Spleen (tissue), 7 donors: Measurements from ENCODE around the gene HRG.
"Not testable (repeated sequence)": the region's sequence is repeated elsewhere in the genome, so short reads cannot be mapped to it uniquely, and the experiment has no call there.

ENCODE experiments used
- CTCF ChIP-seq, 11 experiments: fragments of 200-600 bp in 7 of 11; fragments of 450-650 bp in 4 of 11; sonication (generic) in 4 of 11; IDR thresholded peaks in 8 of 11; conservative IDR thresholded peaks in 3 of 11; 1 replicate in 7 of 11; 2 replicates in 4 of 11; pipeline versions ENCODE4 v1.4.0 to v1.8.0; 2016 to 2021; ENCODE audit warnings: antibody characterized with exemption in 11 of 11, inconsistent platforms in 4 of 11, mild to moderate bottlenecking in 1 of 11
- POLR2A ChIP-seq, 3 donors: fragments of 450-650 bp; IDR thresholded peaks; one replicate each; pipeline ENCODE4 v1.5.1; 2017; ENCODE audit warnings: antibody characterized with exemption in 3 of 3, mild to moderate bottlenecking in 1 of 3
- POLR2AphosphoS5 ChIP-seq, 3 donors: sonication (generic); formaldehyde crosslinking; IDR thresholded peaks; one replicate each; pipeline ENCODE4 v1.5.1; 2017; ENCODE audit warnings: antibody characterized with exemption in 3 of 3
- donor health status: DM: no; HTN: no; CAD: no; lungs with moderate emphysema.
- donor health status: DM: no; HTN: no; CAD: no.
- donor health status: DM: no; HTN: no; CAD: no.

- not testable (repeated sequence) for TF ChIP-seq CTCF (IDR thresholded peaks at IDR 0.05 in 8 of 11, conservative IDR thresholded peaks at IDR 0.05 in 3 of 11); POLR2AphosphoS5 (IDR thresholded peaks at IDR 0.05); POLR2A (IDR thresholded peaks at IDR 0.05)
These were observed 31.6 kb upstream of the HRG start for GRCh38 chr3:186634207-186634606.
